Activated effector memory CD4-positive, alpha-beta T cell treated with Interleukin-2 at 50 U/mL for 16 hours (primary cell): Measurements from ENCODE around the gene GRM8.

Experiments used
- DNase-seq: peaks from one replicate; pipeline ENCODE4 v3.0.0-alpha.2; 2020

Gene GRM8

GRCh38 chr7:126495001-126495400 lies 757.7 kb downstream of the GRM8 start:
- DNase-seq: no peak

- no peak for DNase-seq
Observed at GRCh38 chr7:126493801-126494200, 758.9 kb downstream of the GRM8 start.

- no peak for DNase-seq
Observed at GRCh38 chr7:126489874-126490273, 762.9 kb downstream of the GRM8 start.

GRCh38 chr7:126487728-126488442 lies 764.9 kb downstream of the GRM8 start:
- DNase-seq: no peak

- no peak for DNase-seq
Observed at GRCh38 chr7:126486806-126487205, 765.9 kb downstream of the GRM8 start.

GRCh38 chr7:126485791-126486190 lies 767.0 kb downstream of the GRM8 start:
- no peak for DNase-seq

GRCh38 chr7:126483972-126484371 lies 768.8 kb downstream of the GRM8 start:
- DNase-seq: no peak

GRCh38 chr7:126472825-126473224 lies 779.9 kb downstream of the GRM8 start:
- DNase-seq: no peak

GRCh38 chr7:126462405-126462804 lies 790.3 kb downstream of the GRM8 start:
- no peak for DNase-seq

- DNase-seq: no peak
Observed at GRCh38 chr7:126460664-126461063, 792.1 kb downstream of the GRM8 start.

GRCh38 chr7:126453104-126453503 lies 799.6 kb downstream of the GRM8 start:
- DNase-seq: no peak

GRCh38 chr7:126450269-126450671 lies 802.5 kb downstream of the GRM8 start:
- no peak for DNase-seq

- no peak for DNase-seq
Observed at GRCh38 chr7:126449611-126450268, 803.0 kb downstream of the GRM8 start.

GRCh38 chr7:126447984-126448383 lies 804.8 kb downstream of the GRM8 start:
- DNase-seq: no peak

GRCh38 chr7:126445991-126446390 lies 806.8 kb downstream of the GRM8 start:
- DNase-seq: no peak

GRCh38 chr7:126443951-126444350 lies 808.8 kb downstream of the GRM8 start:
- no peak for DNase-seq

- DNase-seq: no peak
Observed at GRCh38 chr7:126442908-126443307, 809.8 kb downstream of the GRM8 start.

GRCh38 chr7:126441745-126442144 lies 811.0 kb downstream of the GRM8 start:
- DNase-seq: no peak

GRCh38 chr7:126440542-126440941 lies 812.2 kb downstream of the GRM8 start:
- DNase-seq: no peak

GRCh38 chr7:126436213-126436868 lies 816.4 kb downstream of the GRM8 start:
- no peak for DNase-seq

GRCh38 chr7:126426652-126427051 lies 826.1 kb downstream of the GRM8 start:
- no peak for DNase-seq

GRCh38 chr7:126424985-126425384 lies 827.8 kb downstream of the GRM8 start:
- DNase-seq: no peak

GRCh38 chr7:126419047-126419446 lies 833.7 kb downstream of the GRM8 start:
- no peak for DNase-seq

GRCh38 chr7:126411821-126412383 lies 840.8 kb downstream of the GRM8 start:
- no peak for DNase-seq
